ENCODE data around the gene ZNF780B. TPM values are rescaled to one million over a fixed set of nuclear protein-coding genes. Genes with fewer than 3 reads are reported as not detected.

ZNF780B gene
- 10 to 100 TPM; 18.6 to 25.7 TPM for total RNA-seq

- peak within 1 kb of the TSS; percentile 91 for H3K27ac Mint-ChIP-seq
- peaks cover 30% of the 10 kb centered on the region for H3K4me1 Mint-ChIP-seq
- DNase-seq (peak; percentile 90), ATAC-seq (peak; percentile 89)
- peaks cover 15% of the 10 kb centered on the region for H3K27me3 Mint-ChIP-seq
- H3K9me3 Mint-ChIP-seq (ENCODE audit: low read depth): peaks cover 16% of the 10 kb centered on the region
- CTCF ChIA-PET: interaction anchor here (1.0 to 1.8 kb wide), 4 partner anchors 35 to 110 kb away, joined by 4 to 5 read pairs (median 4); partner anchors contain the start of genes PSMC4 and ZNF780A
- peaks cover 37% of the 10 kb centered on the region for H3K36me3 Mint-ChIP-seq
- H3K4me3 Mint-ChIP-seq: peak within 1 kb of the TSS; percentile 95
Observed at GRCh38 chr19:40055832-40056504, at the start of gene ZNF780B. Gene ZNF780B (minus strand): TSS chr19:40056231. CDS start chr19:40050332, 5,899 bp downstream.

DNA sequence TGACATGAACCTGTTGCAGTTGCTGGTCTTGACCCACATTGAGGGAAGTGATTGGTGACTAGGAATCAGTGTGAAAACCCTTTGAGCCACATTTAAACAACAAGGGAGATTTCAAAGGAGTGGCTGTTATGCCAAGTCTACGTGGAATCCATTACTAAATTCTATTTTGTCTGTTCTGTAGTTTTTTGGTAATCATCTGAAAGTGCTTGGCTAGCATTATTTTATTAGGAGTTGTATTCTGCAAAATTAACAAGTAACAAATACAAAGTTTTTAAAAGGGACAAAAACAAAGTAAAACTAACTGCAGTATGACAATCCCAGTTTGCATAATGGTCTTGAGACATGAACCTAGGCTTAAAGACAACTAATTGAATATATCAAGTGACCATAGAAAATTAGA, 48.7 kb upstream of the ZNF780B start:
- peaks cover 4% of the 10 kb centered on the region for H3K27me3 Mint-ChIP-seq
- DNase-seq (no peak), ATAC-seq (no peak)
- H3K4me1 Mint-ChIP-seq: no peaks in the 10 kb centered on the region
- CTCF ChIA-PET: no interaction called here
- H3K9me3 Mint-ChIP-seq (ENCODE audit: low read depth): no peaks in the 10 kb centered on the region
- H3K27ac Mint-ChIP-seq: no peak overlapping the region
- no peak overlapping the region for H3K4me3 Mint-ChIP-seq
- H3K36me3 Mint-ChIP-seq: no peaks in the 10 kb centered on the region

GRCh38 chr19:40103600-40103999, 47.6 kb upstream of the ZNF780B start:
- CTCF ChIA-PET: interaction anchor here (0.6 kb wide), 1 partner anchor 54 kb away, joined by 5 read pairs; no protein-coding TSS in a partner anchor
- H3K4me3 Mint-ChIP-seq: no peak overlapping the region
- no peaks in the 10 kb centered on the region for H3K36me3 Mint-ChIP-seq
- no peak overlapping the region for H3K27ac Mint-ChIP-seq
- H3K4me1 Mint-ChIP-seq: no peaks in the 10 kb centered on the region
- ATAC-seq (no peak), DNase-seq (no peak)
- H3K27me3 Mint-ChIP-seq: peaks cover 12% of the 10 kb centered on the region
- H3K9me3 Mint-ChIP-seq (ENCODE audit: low read depth): no peaks in the 10 kb centered on the region

DNA sequence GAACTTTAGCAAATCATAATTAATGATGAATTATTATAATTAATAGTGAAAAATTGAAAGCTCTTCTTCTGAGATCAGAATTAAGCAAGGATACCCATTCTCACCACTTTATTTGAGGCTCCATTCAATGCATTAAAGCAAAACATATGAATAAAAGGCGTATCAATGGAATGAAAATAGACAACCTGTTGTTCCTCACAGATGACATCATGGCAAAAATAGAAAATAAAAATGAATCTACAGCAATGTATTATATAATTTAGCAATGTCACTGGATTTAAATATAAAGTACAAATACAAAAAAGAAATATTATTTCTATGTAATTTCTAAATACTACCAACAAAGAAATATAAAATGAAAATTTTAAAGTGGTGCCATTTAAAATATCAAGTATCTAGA, 45.8 kb upstream of the ZNF780B start:
- Mint-ChIP-seq H3K4me3 (no peak overlapping the region), H3K27ac (no peak overlapping the region), H3K9me3 (ENCODE audit: low read depth) (no peaks in the 10 kb centered on the region), H3K4me1 (no peaks in the 10 kb centered on the region), H3K36me3 (no peaks in the 10 kb centered on the region), H3K27me3 (peaks cover 24% of the 10 kb centered on the region)
- no peak for DNase-seq
- CTCF ChIA-PET: no interaction called here
- ATAC-seq: no peak

- no peak for DNase-seq
- Mint-ChIP-seq H3K9me3 (ENCODE audit: low read depth) (peaks cover 2% of the 10 kb centered on the region), H3K27ac (no peak overlapping the region), H3K27me3 (peaks cover 15% of the 10 kb centered on the region), H3K36me3 (peaks cover 12% of the 10 kb centered on the region), H3K4me1 (peaks cover 23% of the 10 kb centered on the region), H3K4me3 (no peak overlapping the region)
- ATAC-seq: no peak
- CTCF ChIA-PET: no interaction called here
Observed at GRCh38 chr19:40093416-40093815, 37.4 kb upstream of the ZNF780B start.

DNA sequence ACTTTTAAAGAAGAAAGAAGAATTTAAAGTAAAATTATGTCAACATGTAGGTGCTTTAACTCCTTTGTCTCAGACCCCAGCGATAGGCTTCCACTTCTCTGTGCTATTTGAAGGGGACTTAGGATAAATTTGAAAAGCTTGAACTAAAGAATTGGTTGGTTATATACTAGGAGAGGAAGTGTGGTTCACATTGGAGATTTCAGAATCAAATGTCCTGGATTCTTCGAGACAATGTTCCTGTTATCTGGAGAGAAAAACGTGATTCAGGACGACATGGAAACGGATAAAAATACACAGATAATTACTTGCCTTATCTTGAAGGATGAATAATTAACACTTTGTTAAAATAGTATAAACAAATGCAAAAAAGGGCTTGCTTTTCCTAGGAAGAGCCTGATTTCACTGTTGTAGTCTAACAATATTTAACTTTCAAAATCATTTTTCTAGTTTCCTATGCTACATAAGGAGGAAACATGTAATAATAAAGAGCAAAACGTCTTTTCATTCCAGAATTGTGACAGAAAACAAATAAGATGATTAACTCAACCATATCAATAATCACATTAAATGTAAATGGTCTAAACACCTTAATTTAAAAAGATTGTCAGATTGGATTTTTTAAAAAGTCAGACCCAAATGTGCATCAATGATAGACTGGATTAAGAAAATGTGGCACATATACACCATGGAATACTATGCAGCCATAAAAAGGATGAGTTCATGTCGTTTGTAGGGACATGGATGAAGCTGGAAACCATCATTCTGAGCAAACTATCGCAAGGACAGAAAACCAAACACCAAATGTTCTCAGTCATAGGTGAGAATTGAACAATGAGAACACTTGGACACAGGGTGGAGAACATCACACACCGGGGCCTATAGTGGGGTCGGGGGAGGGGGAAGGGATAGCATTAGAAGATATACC, 35.4 kb upstream of the ZNF780B start:
- Mint-ChIP-seq H3K27ac (peak overlapping the region; percentile 100), H3K4me1 (peaks cover 35% of the 10 kb centered on the region), H3K9me3 (ENCODE audit: low read depth) (peaks cover 6% of the 10 kb centered on the region), H3K36me3 (peaks cover 24% of the 10 kb centered on the region), H3K27me3 (peaks cover 4% of the 10 kb centered on the region), H3K4me3 (peak overlapping the region; percentile 99)
- CTCF ChIA-PET: interaction anchor here (1.3 to 2.2 kb wide), 4 partner anchors 8 to 121 kb away, joined by 4 to 7 read pairs (median 5); partner anchors contain the start of genes PSMC4 and ZNF780B
- DNase-seq: no peak
- no peak for ATAC-seq

DNA sequence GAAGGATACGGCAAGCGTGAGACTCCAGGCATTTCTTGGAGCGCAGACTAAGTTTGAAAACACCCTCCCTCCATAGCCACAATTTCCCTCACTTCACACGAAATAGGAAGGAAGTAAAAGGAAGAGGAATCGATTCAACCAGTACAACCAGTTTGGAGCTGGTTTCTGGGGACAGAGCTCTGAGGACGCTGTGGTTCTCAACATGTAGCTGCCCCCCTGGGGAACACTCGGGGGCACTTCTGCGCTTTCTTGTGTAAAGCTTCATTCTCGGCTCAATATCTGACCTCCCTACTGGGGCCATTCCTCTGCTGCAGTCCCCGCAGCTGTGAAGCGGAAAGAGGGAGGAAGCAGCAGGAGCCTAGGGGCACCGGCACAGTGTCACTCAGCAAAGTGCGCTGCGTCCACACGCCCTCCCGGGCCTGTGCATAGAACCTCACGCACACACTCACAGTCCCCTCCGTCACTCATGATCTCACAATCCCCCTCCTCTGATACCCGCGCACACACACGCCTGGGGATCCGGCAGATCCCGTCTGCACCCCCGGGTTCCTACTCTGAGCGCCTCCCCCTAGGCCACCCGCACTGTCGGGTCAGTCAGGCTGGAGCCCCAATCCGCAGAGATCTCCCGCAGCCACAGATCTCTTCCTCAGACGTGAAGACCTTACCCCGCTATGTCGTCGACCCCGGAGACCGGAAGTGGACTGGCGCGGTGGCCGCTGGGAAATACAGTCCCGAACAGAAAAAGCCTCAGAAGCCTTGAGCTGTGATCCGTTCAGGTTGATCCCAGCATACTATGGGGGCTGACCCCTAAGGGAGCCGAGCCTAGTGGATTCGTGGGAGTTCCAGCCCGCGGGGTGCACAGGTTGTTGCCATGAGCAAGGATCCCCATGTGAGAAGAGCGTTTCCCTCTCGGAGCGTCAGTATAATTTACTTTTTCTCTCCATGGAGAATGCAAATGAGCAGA, 34.5 kb upstream of the ZNF780B start, which contains the start of gene ZNF780A:
Gene ZNF780A, minus strand, starts transcription at position 703 of the 964 bp plus-strand sequence. CDS start 6,190 bp downstream, outside the sequence.
- peak; percentile 94 for ATAC-seq
- Mint-ChIP-seq H3K4me1 (peaks cover 35% of the 10 kb centered on the region), H3K4me3 (peak within 1 kb of the TSS; percentile 99), H3K36me3 (peaks cover 24% of the 10 kb centered on the region), H3K27me3 (peaks cover under 1% of the 10 kb centered on the region), H3K27ac (peak within 1 kb of the TSS; percentile 100), H3K9me3 (ENCODE audit: low read depth) (peaks cover 6% of the 10 kb centered on the region)
- CTCF ChIA-PET: interaction anchor here (0.6 to 2.2 kb wide), 7 partner anchors 9 to 326 kb away, joined by 3 to 7 read pairs (median 4); partner anchors contain the start of genes PSMC4 and ZNF780B
- peak; percentile 88 for DNase-seq

GRCh38 chr19:40089462-40089861, 33.4 kb upstream of the ZNF780B start:
- ATAC-seq (no peak), DNase-seq (no peak)
- CTCF ChIA-PET: interaction anchor here (0.6 to 2.2 kb wide), 3 partner anchors 10 to 325 kb away, joined by 3 to 5 read pairs (median 3); no protein-coding TSS in a partner anchor
- Mint-ChIP-seq H3K4me3 (peak overlapping the region; percentile 99), H3K27me3 (no peaks in the 10 kb centered on the region), H3K27ac (no peak overlapping the region), H3K9me3 (ENCODE audit: low read depth) (peaks cover 6% of the 10 kb centered on the region), H3K4me1 (peaks cover 35% of the 10 kb centered on the region), H3K36me3 (peaks cover 30% of the 10 kb centered on the region)

DNA sequence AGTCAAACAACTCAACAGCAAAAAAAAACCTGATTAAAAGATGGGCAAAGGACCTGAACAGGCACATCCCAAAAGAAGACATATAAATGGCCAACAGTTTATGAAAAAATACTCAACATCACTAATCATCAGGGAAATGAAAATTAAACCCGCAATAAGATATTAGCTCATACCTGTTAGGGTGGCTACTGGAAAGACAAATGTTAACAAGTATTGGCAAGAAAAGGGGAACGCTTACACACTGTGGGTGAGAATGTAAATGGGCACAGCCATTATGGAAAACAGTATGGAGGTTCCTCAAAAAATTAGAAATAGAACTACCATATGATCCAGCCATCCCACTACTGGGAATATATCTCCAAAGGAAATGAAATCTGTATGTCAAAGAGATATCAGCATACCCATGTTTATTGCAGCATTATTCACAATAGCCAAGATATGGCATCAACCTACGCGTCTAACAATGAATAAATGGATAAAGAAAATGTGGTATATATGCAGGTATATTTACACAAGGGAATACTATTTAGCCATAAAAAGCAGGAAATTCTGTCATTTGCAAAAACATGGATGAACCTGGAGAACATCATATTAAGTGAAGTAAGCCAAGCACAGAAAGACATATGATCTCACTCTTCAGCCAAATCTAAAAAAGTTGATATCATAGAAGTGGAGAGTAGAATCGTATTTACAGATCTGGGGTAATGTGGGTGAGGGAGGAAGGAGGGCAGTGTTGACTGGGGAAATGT, 32.4 kb upstream of the ZNF780B start:
- CTCF ChIA-PET: interaction anchor here (2.3 kb wide), 1 partner anchor 117 kb away, joined by 7 read pairs; the partner anchor contains the start of gene PSMC4
- DNase-seq (no peak), ATAC-seq (no peak)
- H3K27ac Mint-ChIP-seq: peak overlapping the region; percentile 3
- H3K36me3 Mint-ChIP-seq: peaks cover 35% of the 10 kb centered on the region
- H3K9me3 Mint-ChIP-seq (ENCODE audit: low read depth): peaks cover 6% of the 10 kb centered on the region
- no peaks in the 10 kb centered on the region for H3K27me3 Mint-ChIP-seq
- peak overlapping the region; percentile 1 for H3K4me3 Mint-ChIP-seq
- H3K4me1 Mint-ChIP-seq: peaks cover 35% of the 10 kb centered on the region

GRCh38 chr19:40084948-40085347, 28.9 kb upstream of the ZNF780B start:
- CTCF ChIA-PET: no interaction called here
- H3K9me3 Mint-ChIP-seq (ENCODE audit: low read depth): peaks cover 7% of the 10 kb centered on the region
- H3K36me3 Mint-ChIP-seq: peaks cover 63% of the 10 kb centered on the region
- ATAC-seq (no peak), DNase-seq (no peak)
- peaks cover 26% of the 10 kb centered on the region for H3K4me1 Mint-ChIP-seq
- no peak overlapping the region for H3K4me3 Mint-ChIP-seq
- no peak overlapping the region for H3K27ac Mint-ChIP-seq
- no peaks in the 10 kb centered on the region for H3K27me3 Mint-ChIP-seq

- Mint-ChIP-seq H3K4me3 (no peak overlapping the region), H3K9me3 (ENCODE audit: low read depth) (peaks cover 19% of the 10 kb centered on the region), H3K27me3 (no peaks in the 10 kb centered on the region), H3K27ac (no peak overlapping the region), H3K36me3 (peaks cover 77% of the 10 kb centered on the region), H3K4me1 (no peaks in the 10 kb centered on the region)
- DNase-seq (no peak), ATAC-seq (no peak)
- CTCF ChIA-PET: no interaction called here
Observed at GRCh38 chr19:40081411-40081810, 25.4 kb upstream of the ZNF780B start.

- no peaks in the 10 kb centered on the region for H3K4me1 Mint-ChIP-seq
- peaks cover 24% of the 10 kb centered on the region for H3K9me3 Mint-ChIP-seq (ENCODE audit: low read depth)
- ATAC-seq (no peak), DNase-seq (no peak)
- H3K27me3 Mint-ChIP-seq: no peaks in the 10 kb centered on the region
- H3K27ac Mint-ChIP-seq: no peak overlapping the region
- no peak overlapping the region for H3K4me3 Mint-ChIP-seq
- H3K36me3 Mint-ChIP-seq: peaks cover 88% of the 10 kb centered on the region
- CTCF ChIA-PET: no interaction called here
Observed at GRCh38 chr19:40080289-40080688, 24.3 kb upstream of the ZNF780B start.

All from activated CD8-positive, alpha-beta memory T cell treated with anti-CD3 and anti-CD28 coated beads, Interleukin-2, amount 10 ng/mL, durations not matched to agents 7 days and 5 days (primary cell).